ENCODE results near the gene DNAH12. TPM values are rescaled to one million over a fixed set of nuclear protein-coding genes. Genes with fewer than 3 reads are reported as not detected.
A peak's percentile ranks its signal among the peaks of the same experiment; 100 is the strongest.

The DNAH12 gene
- total RNA-seq, 1 experiment from 2014 or later, result 0.45 TPM

- no peak for TF ChIP-seq CTCF (IDR thresholded peaks at IDR 0.05; ENCODE audit: insufficient read depth in 1 of 2, low read depth in 1 of 2, low read length in 1 of 2, severe bottlenecking in 1 of 2, unreplicated experiment in 1 of 2)
- Mint-ChIP-seq H3K27me3 (ENCODE audit: insufficient read depth, unreplicated experiment) (no peaks in the 10 kb centered on the region), H3K27ac (ENCODE audit: unreplicated experiment) (peak within 1 kb of the TSS; percentile 89), H3K4me3 (ENCODE audit: unreplicated experiment) (peak within 1 kb of the TSS; percentile 66), H3K4me1 (ENCODE audit: low read depth, unreplicated experiment) (no peaks in the 10 kb centered on the region), H3K9me3 (ENCODE audit: unreplicated experiment) (no peaks in the 10 kb centered on the region), H3K36me3 (ENCODE audit: insufficient read depth, unreplicated experiment) (peaks cover 38% of the 10 kb centered on the region)
- DNase-seq, result peak; percentile 92 to 94
- Histone ChIP-seq H3K27me3 (replicated peaks; ENCODE audit: control insufficient read depth, insufficient read depth, low read length) (no peaks in the 10 kb centered on the region), H3K9me3 (no peaks in the 10 kb centered on the region), H3K4me1 (peaks cover 4% of the 10 kb centered on the region; the same call in 1 of the 2 replicates), H3K36me3 (ENCODE audit: control insufficient read depth, insufficient read depth, low read length) (no peaks in the 10 kb centered on the region), H3K4me3 (ENCODE audit: low read depth, low read length) (peak within 1 kb of the TSS; percentile 71)
- CTCF ChIA-PET, result interaction anchor here (0.6 to 2.9 kb wide), 5 partner anchors 18 to 439 kb away, joined by 3 to 16 read pairs (median 4); partner anchors contain the start of gene ARF4
- POLR2A ChIA-PET, result interaction anchor here (0.5 to 3.0 kb wide), 9 partner anchors 11 to 359 kb away, joined by 3 to 11 read pairs (median 3); partner anchors contain the start of genes ARF4 and DNAH12
- BruUV-seq (replicated peaks), result no TSS peak
- intact Hi-C loops (cut with micrococcal nuclease; ENCODE audit: unreplicated experiment), result loop anchor here (1.0 to 5.0 kb wide), 2 partner anchors 41 to 104 kb away; partner anchors contain the start of gene ARF4
These were observed 11.8 kb upstream of the DNAH12 start, which contains the start of gene PDE12 for GRCh38 chr3:57555738-57556458. PDE12 (plus strand) TSS chr3:57556274; CDS start chr3:57556380, 106 bp downstream.

GRCh38 chr3:57555306-57555705 lies 11.2 kb upstream of the DNAH12 start:
- Histone ChIP-seq H3K36me3 (ENCODE audit: control insufficient read depth, insufficient read depth, low read length) (no peaks in the 10 kb centered on the region), H3K9me3 (no peaks in the 10 kb centered on the region), H3K4me3 (ENCODE audit: low read depth, low read length) (peak overlapping the region; percentile 71), H3K4me1 (peaks cover 4% of the 10 kb centered on the region; the same call in 1 of the 2 replicates), H3K27me3 (replicated peaks; ENCODE audit: control insufficient read depth, insufficient read depth, low read length) (no peaks in the 10 kb centered on the region)
- POLR2A ChIA-PET, result interaction anchor here (0.5 to 3.0 kb wide), 6 partner anchors 11 to 201 kb away, joined by 3 to 11 read pairs (median 4); partner anchors contain the start of genes ARF4 and DNAH12
- TF ChIP-seq CTCF (IDR thresholded peaks at IDR 0.05; ENCODE audit: insufficient read depth in 1 of 2, low read depth in 1 of 2, low read length in 1 of 2, severe bottlenecking in 1 of 2, unreplicated experiment in 1 of 2), result no peak
- no peaks in the 10 kb centered on the region for H3K9me3 Mint-ChIP-seq (ENCODE audit: unreplicated experiment)
- TSS peak; percentile 96 for BruUV-seq (replicated peaks)
- peak overlapping the region; percentile 89 for H3K27ac Mint-ChIP-seq (ENCODE audit: unreplicated experiment)
- CTCF ChIA-PET, result interaction anchor here (0.9 to 2.9 kb wide), 4 partner anchors 17 to 224 kb away, joined by 3 to 16 read pairs (median 4); partner anchors contain the start of gene ARF4
- DNase-seq, result peak in 1 of 2 experiments; percentile 24
- peak overlapping the region; percentile 66 for H3K4me3 Mint-ChIP-seq (ENCODE audit: unreplicated experiment)
- intact Hi-C loops (cut with micrococcal nuclease; ENCODE audit: unreplicated experiment), result loop anchor here (5.0 kb wide), 1 partner anchor 103 kb away; no protein-coding TSS in a partner anchor
- H3K4me1 Mint-ChIP-seq (ENCODE audit: low read depth, unreplicated experiment), result no peaks in the 10 kb centered on the region
- peaks cover 32% of the 10 kb centered on the region for H3K36me3 Mint-ChIP-seq (ENCODE audit: insufficient read depth, unreplicated experiment)
- H3K27me3 Mint-ChIP-seq (ENCODE audit: insufficient read depth, unreplicated experiment), result no peaks in the 10 kb centered on the region

GRCh38 chr3:57546616-57547015 lies 2.5 kb upstream of the DNAH12 start:
- Histone ChIP-seq H3K27me3 (replicated peaks; ENCODE audit: control insufficient read depth, insufficient read depth, low read length) (no peaks in the 10 kb centered on the region), H3K36me3 (ENCODE audit: control insufficient read depth, insufficient read depth, low read length) (no peaks in the 10 kb centered on the region), H3K9me3 (no peaks in the 10 kb centered on the region), H3K4me1 (peaks cover 9% of the 10 kb centered on the region; the same call in 1 of the 2 replicates), H3K4me3 (ENCODE audit: low read depth, low read length) (no peak overlapping the region)
- POLR2A ChIA-PET, result no interaction called here
- CTCF ChIA-PET, result no interaction called here
- Mint-ChIP-seq H3K4me3 (ENCODE audit: unreplicated experiment) (no peak overlapping the region), H3K36me3 (ENCODE audit: insufficient read depth, unreplicated experiment) (no peaks in the 10 kb centered on the region), H3K9me3 (ENCODE audit: unreplicated experiment) (no peaks in the 10 kb centered on the region), H3K27ac (ENCODE audit: unreplicated experiment) (no peak overlapping the region), H3K27me3 (ENCODE audit: insufficient read depth, unreplicated experiment) (no peaks in the 10 kb centered on the region), H3K4me1 (ENCODE audit: low read depth, unreplicated experiment) (peaks cover 6% of the 10 kb centered on the region)
- TF ChIP-seq CTCF (IDR thresholded peaks at IDR 0.05; ENCODE audit: insufficient read depth in 1 of 2, low read depth in 1 of 2, low read length in 1 of 2, severe bottlenecking in 1 of 2, unreplicated experiment in 1 of 2), result no peak
- BruUV-seq (replicated peaks), result no TSS peak
- intact Hi-C loops (cut with micrococcal nuclease; ENCODE audit: unreplicated experiment), result loop anchor here (10.0 kb wide), 1 partner anchor 372 kb away; no protein-coding TSS in a partner anchor
- DNase-seq, result no peak

All from Caco-2 (cell line).